ENCODE results near the gene CFAP54. TPM values are rescaled to one million over a fixed set of nuclear protein-coding genes. Genes with fewer than 3 reads are reported as not detected.
A peak's percentile ranks its signal among the peaks of the same experiment; 100 is the strongest.

Gene CFAP54
- total RNA-seq, 1 experiment from 2014 or later, result not detected

GRCh38 chr12:96907671-96908422 lies 418.5 kb downstream of the CFAP54 start:
- H3K9ac ChIP-seq (ENCODE audit: low read length), result peak overlapping the region; percentile 85

DNA sequence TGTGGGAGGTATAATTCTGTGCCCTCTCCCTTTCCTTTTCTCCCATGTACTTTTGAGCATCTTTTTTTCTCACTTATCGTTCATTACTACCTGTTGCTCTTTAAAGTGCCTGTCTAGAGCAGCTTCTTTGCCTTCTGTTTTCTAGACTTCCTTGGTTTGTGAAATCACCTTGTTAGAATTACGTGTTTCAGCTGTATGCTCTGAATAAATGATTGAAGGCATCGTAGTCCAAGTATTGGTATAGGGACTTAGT lies 419.0 kb downstream of the CFAP54 start:
- H3K36me3 ChIP-seq (ENCODE audit: insufficient read depth, low read length), result peaks cover 27% of the 10 kb centered on the region; the same call in 1 of the 2 replicates
- H3K9me3 ChIP-seq (ENCODE audit: low read length), result no peaks in the 10 kb centered on the region
- H3K79me2 ChIP-seq (ENCODE audit: low read length), result peaks cover 61% of the 10 kb centered on the region
- H3K27ac ChIP-seq (ENCODE audit: low read length), result no peak overlapping the region
- H3K27me3 ChIP-seq (ENCODE audit: low read length), result no peaks in the 10 kb centered on the region
- peaks cover 49% of the 10 kb centered on the region for H3K4me1 ChIP-seq (ENCODE audit: low read length)
- no peaks in the 10 kb centered on the region for H3K9me2 ChIP-seq (replicated peaks; ENCODE audit: insufficient read depth, low read length)
- no peak for DNase-seq
- peak overlapping the region; percentile 70 for H3K4me3 ChIP-seq (ENCODE audit: low read length)
- peak overlapping the region; percentile 85 for H3K9ac ChIP-seq (ENCODE audit: low read length)
- no peaks in the 10 kb centered on the region for H4K20me1 ChIP-seq (ENCODE audit: insufficient read depth, low read depth, low read length)
- no peak overlapping the region for H2AFZ ChIP-seq (ENCODE audit: low read length)
- peak overlapping the region; percentile 88 for H3K4me2 ChIP-seq (ENCODE audit: low read depth, low read length, poor library complexity, severe bottlenecking)

More at GRCh38 chr12:96907671-96908422, 418.5 kb downstream of the CFAP54 start:
- Histone ChIP-seq H3K9me3 (ENCODE audit: low read length) (no peaks in the 10 kb centered on the region), H4K20me1 (ENCODE audit: insufficient read depth, low read depth, low read length) (no peaks in the 10 kb centered on the region), H3K27me3 (ENCODE audit: low read length) (no peaks in the 10 kb centered on the region), H3K4me2 (ENCODE audit: low read depth, low read length, poor library complexity, severe bottlenecking) (peak overlapping the region; percentile 88), H3K4me1 (ENCODE audit: low read length) (peaks cover 49% of the 10 kb centered on the region), H3K9me2 (replicated peaks; ENCODE audit: insufficient read depth, low read length) (no peaks in the 10 kb centered on the region), H3K4me3 (ENCODE audit: low read length) (peak overlapping the region; percentile 70), H3K27ac (ENCODE audit: low read length) (no peak overlapping the region), H3K79me2 (ENCODE audit: low read length) (peaks cover 55% of the 10 kb centered on the region), H2AFZ (ENCODE audit: low read length) (peak overlapping the region; percentile 97; the same call in 1 of the 2 replicates), H3K36me3 (ENCODE audit: insufficient read depth, low read length) (peaks cover 24% of the 10 kb centered on the region; the same call in 1 of the 2 replicates)
- peak; percentile 57 for DNase-seq

DNA sequence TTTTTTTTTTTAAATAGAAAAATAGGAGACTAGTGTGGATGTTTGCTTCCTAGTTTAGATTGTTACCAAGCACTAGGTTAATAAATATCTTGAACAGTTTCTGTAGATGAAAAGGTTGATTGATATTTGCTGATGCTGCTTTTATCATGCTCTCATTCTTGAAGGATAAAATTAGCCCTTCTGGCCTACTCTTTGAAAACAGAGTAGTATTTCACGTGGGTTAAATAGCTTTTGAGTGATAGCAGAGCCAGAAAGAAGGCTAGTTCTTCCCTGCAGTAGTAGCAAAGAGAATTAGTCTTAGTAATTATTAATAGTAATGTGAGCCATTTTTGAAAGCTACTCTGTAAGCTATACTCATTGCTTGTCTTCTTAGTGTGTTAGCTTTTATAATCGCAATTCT lies 422.9 kb downstream of the CFAP54 start:
- no peak overlapping the region for H3K4me2 ChIP-seq (ENCODE audit: low read depth, low read length, poor library complexity, severe bottlenecking)
- no peak overlapping the region for H3K27ac ChIP-seq (ENCODE audit: low read length)
- H3K9ac ChIP-seq (ENCODE audit: low read length), result no peak overlapping the region
- peaks cover 50% of the 10 kb centered on the region for H3K36me3 ChIP-seq (ENCODE audit: insufficient read depth, low read length)
- H3K4me1 ChIP-seq (ENCODE audit: low read length), result peaks cover 41% of the 10 kb centered on the region
- no peak overlapping the region for H2AFZ ChIP-seq (ENCODE audit: low read length)
- no peaks in the 10 kb centered on the region for H3K9me3 ChIP-seq (ENCODE audit: low read length)
- no peaks in the 10 kb centered on the region for H3K27me3 ChIP-seq (ENCODE audit: low read length)
- no peak for DNase-seq
- H4K20me1 ChIP-seq (ENCODE audit: insufficient read depth, low read depth, low read length), result no peaks in the 10 kb centered on the region
- no peak overlapping the region for H3K4me3 ChIP-seq (ENCODE audit: low read length)
- peaks cover 92% of the 10 kb centered on the region for H3K79me2 ChIP-seq (ENCODE audit: low read length)
- H3K9me2 ChIP-seq (replicated peaks; ENCODE audit: insufficient read depth, low read length), result no peaks in the 10 kb centered on the region

DNA sequence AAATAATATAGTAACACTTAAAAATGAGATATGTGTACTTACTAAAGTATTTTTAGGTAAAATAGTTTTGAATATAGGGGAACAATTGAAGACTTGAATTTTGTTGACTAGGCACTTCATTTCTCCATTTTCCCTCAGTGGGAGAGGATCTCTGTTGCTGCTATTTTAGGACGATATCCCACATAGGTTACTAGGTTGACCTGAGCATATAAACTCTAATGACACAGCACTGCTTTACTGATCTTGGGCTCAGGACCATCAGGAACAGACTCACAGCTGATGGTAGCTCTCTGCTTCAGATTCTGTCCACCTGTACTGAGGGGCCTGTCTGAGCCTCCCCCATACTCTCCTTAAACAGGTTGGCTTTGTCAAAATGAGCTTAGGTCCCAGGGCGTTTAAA lies 423.6 kb downstream of the CFAP54 start:
- Histone ChIP-seq H4K20me1 (ENCODE audit: insufficient read depth, low read depth, low read length) (no peaks in the 10 kb centered on the region), H3K79me2 (ENCODE audit: low read length) (peaks cover 92% of the 10 kb centered on the region), H3K9ac (ENCODE audit: low read length) (no peak overlapping the region), H3K27me3 (ENCODE audit: low read length) (no peaks in the 10 kb centered on the region), H2AFZ (ENCODE audit: low read length) (no peak overlapping the region), H3K36me3 (ENCODE audit: insufficient read depth, low read length) (peaks cover 54% of the 10 kb centered on the region), H3K9me3 (ENCODE audit: low read length) (no peaks in the 10 kb centered on the region), H3K4me3 (ENCODE audit: low read length) (no peak overlapping the region), H3K4me1 (ENCODE audit: low read length) (peaks cover 41% of the 10 kb centered on the region), H3K4me2 (ENCODE audit: low read depth, low read length, poor library complexity, severe bottlenecking) (no peak overlapping the region), H3K27ac (ENCODE audit: low read length) (no peak overlapping the region), H3K9me2 (replicated peaks; ENCODE audit: insufficient read depth, low read length) (no peaks in the 10 kb centered on the region)
- no peak for DNase-seq

GRCh38 chr12:96919510-96920210 lies 430.3 kb downstream of the CFAP54 start:
- H3K36me3 ChIP-seq (ENCODE audit: insufficient read depth, low read length), result peaks cover 75% of the 10 kb centered on the region
- no peak for DNase-seq
- H3K27me3 ChIP-seq (ENCODE audit: low read length), result no peaks in the 10 kb centered on the region
- H3K27ac ChIP-seq (ENCODE audit: low read length), result no peak overlapping the region
- no peaks in the 10 kb centered on the region for H3K4me1 ChIP-seq (ENCODE audit: low read length)
- H3K9ac ChIP-seq (ENCODE audit: low read length), result no peak overlapping the region
- H4K20me1 ChIP-seq (ENCODE audit: insufficient read depth, low read depth, low read length), result no peaks in the 10 kb centered on the region
- H3K4me2 ChIP-seq (ENCODE audit: low read depth, low read length, poor library complexity, severe bottlenecking), result no peak overlapping the region
- no peak overlapping the region for H3K4me3 ChIP-seq (ENCODE audit: low read length)
- H3K9me2 ChIP-seq (replicated peaks; ENCODE audit: insufficient read depth, low read length), result no peaks in the 10 kb centered on the region
- H3K79me2 ChIP-seq (ENCODE audit: low read length), result peaks cover 78% of the 10 kb centered on the region
- H2AFZ ChIP-seq (ENCODE audit: low read length), result no peak overlapping the region
- no peaks in the 10 kb centered on the region for H3K9me3 ChIP-seq (ENCODE audit: low read length)

Other genes with a start within 250 kb of the CFAP54 start
- 35.6 and 71.2 TPM in 2 replicates for gene CDK17, start 89.1 kb upstream of the CFAP54 start, total RNA-seq (2014; rRNA removed; shearing (Covaris generic); ENCODE audit: low replicate concordance)